A172 (cell line): ENCODE results near the gene ARHGEF18. TPM values are rescaled to one million over a fixed set of nuclear protein-coding genes. Genes with fewer than 3 reads are reported as not detected.
A peak's percentile ranks its signal among the peaks of the same experiment; 100 is the strongest.
"Not testable (repeated sequence)": the region's sequence is repeated elsewhere in the genome, so short reads cannot be mapped to it uniquely, and the experiment has no call there.

Experiments
- DNase-seq: peaks from one replicate; pipeline ENCODE4 v3.0.0-alpha.2; 2015; ENCODE audit warnings: low spot score
- total RNA-seq: library from RNA; depleted of rRNA; stranded (reverse); fragments of >200 nt; shearing (Covaris generic); gene quantifications from 2 replicates; pipeline ENCODE4 v1.2.3, GENCODE V29; 2014; rRNA removed

ARHGEF18 gene
- 29.0 and 35.7 TPM in 2 replicates for total RNA-seq

GRCh38 chr19:7348587-7349230, at the start of gene ARHGEF18:
Gene ARHGEF18 (plus strand): TSS chr19:7348937. CDS start chr19:7362891, 13,954 bp downstream.
- DNase-seq = no peak

GRCh38 chr19:7301525-7301924, 47.2 kb upstream of the ARHGEF18 start:
- DNase-seq = no peak

DNA sequence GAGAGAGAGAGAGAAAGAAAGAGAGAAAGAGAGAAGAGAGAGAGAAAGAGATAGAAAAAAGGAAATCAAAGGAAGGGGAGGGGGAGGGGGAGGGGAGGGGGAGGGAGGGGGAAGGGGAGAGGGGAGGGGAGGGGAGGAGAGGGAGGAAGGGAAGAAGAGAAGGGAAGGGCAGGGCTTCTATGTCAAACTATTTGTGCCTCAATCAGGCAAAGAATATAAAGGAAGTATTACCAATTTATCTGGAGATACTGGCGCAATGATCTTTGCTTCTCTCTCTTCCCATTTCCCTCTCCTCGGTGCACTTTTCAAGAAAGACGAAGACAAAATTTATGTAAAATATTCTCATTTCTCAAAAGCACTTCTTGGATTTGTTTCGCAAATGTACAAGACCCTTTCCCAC, 45.3 kb upstream of the ARHGEF18 start:
- DNase-seq = no peak

GRCh38 chr19:7304200-7304599, 44.5 kb upstream of the ARHGEF18 start:
- no peak for DNase-seq

DNA sequence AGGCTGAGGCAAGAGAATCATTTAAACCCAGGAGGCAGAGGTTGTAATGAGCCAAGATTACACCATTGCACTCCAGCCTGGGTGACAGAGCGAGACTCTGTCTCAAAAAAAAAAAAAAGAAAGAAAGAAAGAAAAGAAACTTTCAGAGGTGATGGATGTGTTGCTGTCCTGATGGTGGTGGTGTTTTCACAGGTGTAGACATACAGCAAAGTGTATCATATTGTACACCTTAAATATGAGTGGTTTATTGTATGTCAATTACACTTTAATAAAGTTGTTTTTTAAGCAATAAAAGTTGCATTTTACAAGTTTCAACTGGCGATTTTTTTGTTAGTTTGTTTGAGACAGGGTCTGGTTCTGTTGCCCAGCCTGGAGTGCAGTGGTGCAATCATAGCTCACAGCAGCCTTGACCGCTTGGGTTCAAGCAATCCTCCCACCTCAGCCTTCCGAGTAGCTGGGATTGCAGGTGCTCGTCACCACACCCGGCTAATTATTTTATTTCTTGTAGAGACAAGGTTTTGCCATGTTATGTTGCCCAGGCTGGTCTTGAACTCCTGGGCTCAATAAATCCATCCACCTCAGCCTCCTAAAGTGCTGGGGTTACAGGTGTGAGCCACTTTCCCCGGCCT, 41.0 kb upstream of the ARHGEF18 start:
- DNase-seq = no peak

DNA sequence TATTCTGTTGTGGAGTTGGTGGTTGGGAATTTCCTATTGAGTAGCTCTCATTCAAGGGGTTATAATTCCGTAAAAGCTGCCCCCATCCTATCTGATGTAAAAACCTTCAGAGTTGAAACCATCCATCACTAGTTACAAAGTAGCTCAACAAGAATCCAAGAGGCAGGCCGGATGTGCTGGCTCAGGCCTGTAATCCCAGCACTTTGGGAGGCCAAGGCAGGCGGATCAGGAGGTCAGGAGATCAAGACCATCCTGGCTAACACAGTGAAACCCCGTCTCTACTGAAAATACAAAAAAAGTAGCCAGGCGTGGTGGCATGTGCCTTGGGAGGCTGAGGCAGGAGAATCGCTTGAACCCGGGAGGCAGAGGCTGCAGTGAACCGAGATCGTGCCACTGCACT, 40.4 kb upstream of the ARHGEF18 start:
- DNase-seq = not testable (repeated sequence)

DNA sequence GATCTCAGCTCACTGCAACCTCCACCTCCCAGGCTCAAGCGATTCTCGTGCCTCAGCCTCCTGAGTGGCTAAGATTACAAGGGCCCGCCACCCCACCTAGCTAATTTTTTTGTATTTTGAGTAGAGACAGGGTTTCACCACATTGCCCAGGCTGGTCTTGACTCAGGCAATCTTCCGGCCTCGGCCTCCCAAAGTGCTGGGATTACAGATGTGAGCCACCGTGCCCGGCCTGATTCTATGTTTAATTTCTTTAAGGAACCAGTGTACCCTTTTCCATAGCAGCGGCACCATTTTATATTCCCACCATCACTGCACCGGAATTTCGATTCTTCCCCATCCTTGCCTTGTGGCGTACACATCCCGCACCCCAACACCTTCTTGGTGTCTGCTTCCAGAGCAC, 36.8 kb upstream of the ARHGEF18 start:
- DNase-seq = no peak

GRCh38 chr19:7312816-7313215, 35.9 kb upstream of the ARHGEF18 start:
- DNase-seq = no peak

DNA sequence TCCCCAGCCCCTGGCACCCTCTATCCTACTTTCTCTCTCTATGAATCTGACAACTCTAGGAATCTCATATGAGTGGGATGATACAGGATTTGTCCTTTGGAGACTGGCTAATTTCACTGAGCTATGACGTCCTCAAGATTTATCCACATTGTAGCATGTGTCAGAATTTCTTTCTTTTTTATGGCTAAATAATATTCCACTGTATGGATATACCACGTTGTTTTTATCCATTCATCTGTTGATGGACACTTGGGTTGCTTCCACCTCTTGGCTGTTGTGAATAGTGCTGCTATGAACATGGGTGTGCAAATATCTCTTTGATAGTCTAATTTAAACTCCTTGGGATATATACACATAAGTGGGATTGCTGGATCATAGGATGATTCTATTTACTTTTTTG, 30.6 kb upstream of the ARHGEF18 start:
- no peak for DNase-seq

DNA sequence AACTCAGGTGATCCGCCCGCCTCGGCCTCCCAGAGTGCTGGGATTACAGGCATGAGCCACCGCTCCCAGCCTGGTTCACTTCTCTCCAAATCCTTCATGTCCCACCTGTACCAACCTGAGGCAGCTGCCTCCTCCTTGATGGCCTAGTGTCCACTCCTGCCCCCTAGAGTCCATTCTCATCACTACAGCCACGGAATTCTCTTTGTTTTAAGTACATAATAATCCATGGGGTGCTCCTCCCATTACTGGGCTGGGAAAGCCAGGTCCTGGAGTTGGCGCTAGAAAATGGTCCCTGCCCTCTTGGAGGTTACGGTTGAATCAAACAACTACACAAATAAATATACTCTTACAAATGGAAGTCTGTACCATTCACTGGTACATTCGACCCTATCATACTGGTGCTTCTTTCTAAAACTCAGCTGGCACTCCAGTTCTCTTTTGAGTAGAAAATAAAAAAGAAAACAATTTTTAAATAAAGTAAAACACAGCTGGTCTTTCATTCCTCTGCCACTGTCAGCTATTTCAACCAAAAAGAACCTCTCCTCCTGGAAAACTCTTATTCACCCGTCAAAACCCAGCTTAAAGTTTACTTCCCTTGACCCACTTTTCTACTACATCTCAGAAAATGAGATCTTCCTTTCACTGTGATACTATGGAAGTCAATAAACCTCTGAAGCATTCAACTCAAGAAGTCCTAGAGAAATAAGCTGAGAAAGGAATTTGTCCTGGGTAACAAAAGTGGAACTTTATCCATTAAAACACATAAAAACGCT, 22.4 kb upstream of the ARHGEF18 start:
- peak; percentile 13 for DNase-seq

DNA sequence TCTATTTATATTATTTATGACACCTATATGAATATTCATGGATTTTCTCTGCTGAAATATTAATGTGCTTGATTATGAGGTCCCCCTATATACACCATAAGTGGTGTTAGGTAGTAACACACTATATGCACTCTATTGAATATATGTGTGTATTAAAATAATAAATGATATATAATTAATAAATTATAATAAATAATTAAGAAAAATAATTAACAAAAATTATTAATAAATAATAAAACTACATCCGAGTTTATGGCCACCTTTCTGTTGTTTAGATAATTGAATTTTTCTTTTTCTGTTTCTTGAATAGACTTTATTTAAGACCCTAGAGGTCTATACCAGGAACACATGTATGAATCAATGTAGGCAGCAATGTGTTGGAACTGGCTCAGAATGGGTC, 20.9 kb upstream of the ARHGEF18 start:
- no peak for DNase-seq

DNA sequence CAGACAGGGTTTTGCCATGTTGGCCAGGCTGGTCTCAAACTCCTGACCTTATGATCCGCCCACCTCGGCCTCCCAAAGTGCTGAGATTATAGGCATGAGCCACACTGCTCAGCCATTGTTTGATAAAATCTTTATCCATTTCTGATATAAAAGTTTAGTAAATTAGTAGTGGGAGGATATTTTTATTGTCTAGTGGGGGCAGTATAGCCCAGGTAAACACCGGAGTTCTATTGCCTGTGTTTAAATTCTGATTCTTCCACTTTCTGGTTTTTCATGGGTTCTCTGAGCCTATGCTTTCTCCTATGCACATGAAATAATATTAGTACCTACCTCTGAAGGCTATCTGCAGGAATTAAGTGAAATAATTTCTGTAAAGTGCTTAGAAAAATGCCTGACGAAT, 20.1 kb upstream of the ARHGEF18 start:
- DNase-seq = no peak

DNA sequence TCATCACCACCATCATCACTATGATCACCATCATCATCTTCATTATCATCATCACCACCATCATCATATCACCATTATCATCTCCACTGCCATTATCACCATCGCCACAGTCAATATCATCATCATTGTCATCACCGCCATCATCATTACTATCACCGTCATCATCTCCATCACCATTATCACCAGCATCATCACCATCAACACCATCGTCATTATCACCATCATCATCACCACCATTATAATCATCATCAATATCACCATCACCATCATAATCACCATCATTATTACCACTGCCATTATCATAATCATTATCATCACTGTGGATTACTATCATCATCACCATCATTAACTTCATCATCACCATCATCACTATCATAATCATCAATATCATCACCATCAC, 17.3 kb upstream of the ARHGEF18 start:
- DNase-seq = no peak

DNA sequence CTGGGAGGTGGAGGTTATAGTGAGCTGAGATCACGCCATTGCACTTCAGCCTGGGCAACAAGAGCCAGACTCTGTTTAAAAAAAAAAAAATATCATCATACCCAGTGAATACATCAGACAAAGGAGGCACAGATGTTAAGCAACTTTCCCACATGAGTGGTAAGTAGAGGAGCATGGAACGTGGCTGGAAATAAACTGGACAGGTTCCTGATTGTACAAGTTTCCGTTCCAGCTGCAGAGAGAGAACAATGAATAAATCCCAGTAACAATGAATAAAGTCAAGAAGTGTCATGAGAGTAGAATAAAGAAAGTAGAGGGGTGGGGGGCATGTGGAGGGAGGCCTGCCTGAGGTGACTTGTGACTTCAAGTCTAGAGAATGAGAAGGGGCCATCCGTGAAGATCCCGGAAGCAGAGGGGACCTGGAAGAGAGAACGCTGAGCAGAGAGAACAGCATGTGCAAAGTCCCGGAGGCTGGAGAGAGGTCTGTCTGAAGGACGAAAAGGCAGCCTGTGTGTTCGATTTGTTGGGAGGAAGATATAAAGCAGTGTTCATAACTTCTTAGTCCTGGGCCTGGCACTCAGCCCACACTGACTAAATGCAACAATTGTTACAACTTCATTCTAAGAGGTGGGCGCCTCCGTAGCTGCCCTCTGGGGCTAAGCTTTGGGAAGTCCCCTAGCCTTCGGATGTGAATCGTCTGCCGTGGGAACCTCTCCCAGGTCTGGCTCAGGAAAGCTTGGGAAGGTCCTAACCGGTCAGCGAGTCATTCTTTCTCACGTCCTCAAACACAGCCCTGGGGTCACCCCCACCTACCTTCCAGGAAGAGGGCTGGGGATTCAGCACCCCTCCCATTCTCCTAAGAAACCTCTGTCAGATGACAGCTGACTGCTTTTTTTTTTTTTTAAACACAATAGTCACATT, 15.3 kb upstream of the ARHGEF18 start:
- DNase-seq = peak; percentile 14

DNA sequence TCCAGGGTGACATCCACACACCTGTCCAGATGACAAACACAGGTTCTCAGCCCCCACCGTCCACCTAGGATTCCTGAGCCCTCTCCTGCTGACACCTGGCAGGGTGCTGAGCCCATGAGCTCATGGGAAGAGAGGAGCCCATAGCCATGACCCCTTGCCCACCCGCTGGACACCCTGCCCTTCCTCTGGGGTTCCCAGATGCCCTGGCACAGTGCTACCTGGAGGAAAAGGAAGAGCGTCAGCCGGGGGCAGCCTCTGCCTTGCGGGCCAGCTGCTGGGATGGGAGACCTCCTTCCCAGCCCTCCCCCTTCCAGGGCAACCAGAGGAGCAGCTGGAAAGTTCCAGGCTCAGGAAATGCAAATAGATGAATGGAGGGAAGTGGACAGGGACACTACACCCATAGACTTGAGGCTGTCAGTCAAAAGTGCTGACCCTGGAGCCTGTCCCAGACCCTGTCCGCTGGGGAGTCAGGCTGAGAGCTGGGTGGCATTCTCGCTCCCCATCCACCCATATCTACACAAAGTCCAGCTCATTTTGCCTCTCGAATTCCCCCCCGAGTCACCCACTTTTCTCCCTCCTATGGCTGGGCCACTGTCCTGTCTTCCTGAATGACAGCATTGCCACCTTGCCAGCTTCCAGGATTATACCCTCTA, 12.3 kb upstream of the ARHGEF18 start:
- no peak for DNase-seq

DNA sequence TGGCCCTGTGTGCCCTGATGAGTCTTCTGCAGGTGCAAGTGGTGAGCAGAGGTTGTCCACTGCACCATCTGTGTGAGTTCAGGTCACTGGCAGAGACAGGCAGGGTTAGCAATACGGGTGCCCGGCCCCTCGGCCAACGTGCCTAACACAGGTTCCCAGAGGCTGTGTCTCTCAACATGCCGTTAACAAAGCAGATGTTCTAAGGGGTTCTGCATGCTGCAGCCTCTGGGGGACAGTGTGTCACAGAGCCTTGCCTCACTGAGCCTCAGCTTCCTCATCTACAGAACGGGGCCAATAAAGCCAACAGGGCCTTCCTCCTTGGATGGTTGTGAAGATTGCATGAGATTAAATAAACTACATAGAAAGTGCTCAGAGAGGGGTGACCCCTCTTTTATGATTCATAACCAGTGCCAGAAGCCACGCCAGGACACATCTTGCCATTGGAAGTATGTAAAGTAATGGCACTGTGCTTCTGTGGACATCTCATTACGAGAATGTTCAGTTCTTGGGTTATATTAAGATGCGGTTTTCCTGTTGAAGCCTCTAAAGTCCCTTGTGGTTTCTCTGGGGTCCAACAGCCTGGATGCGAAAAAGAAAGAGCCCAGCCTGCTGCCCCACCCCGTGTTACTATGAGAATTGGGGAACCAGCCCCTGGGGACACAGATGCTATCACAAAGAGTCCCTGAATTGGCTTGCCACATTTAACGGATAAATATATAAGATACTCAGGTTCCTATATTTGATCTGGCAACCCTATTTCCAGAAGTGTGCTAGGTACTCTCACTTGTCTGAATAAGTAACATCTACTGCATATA, 11.2 kb upstream of the ARHGEF18 start:
- DNase-seq = no peak

DNA sequence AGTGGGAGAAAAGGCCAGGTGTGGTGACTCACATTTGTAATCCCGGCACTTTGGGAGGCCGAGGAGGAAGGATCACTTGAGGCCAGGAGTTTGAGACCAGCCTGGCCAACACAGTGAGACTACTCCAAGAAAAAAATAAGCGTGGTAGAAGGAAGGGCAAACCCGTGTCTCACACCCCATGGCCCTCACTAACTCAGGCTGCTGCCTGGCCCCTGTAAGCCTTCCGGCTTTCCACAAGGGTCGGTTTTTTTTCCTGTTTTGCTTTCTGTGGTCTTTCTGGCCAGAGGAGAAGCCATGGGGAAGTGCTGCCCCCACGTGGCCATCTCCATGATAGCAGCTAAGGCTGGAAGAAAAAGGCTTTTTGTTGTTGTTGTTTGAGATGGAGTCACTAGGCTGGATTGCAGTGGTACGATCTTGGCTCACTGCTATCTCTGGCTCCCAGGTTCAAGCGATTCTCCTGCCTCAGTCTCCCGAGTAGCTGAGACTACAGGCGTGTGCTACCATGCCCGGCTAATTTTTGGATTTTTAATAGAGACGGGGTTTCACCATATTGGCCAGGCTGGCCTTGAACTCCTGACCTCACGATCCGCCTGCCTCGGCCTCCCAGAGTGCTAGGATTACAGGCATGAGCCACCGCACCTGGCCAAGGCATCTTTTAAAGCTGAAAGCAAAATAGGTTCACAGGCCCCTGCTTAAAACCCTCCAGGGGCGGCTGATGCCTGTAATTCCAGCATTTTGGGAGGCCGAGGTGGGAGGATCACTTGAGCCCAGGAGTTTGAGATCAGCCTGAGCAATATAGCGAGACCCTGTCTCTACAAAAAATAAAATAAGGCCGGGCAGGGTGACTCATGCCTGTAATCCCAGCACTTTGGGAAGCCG, 7.5 kb upstream of the ARHGEF18 start:
- DNase-seq = peak; percentile 69

- DNase-seq = no peak
These were observed 6.6 kb upstream of the ARHGEF18 start for GRCh38 chr19:7342143-7342542.

GRCh38 chr19:7346488-7346971, 2.2 kb upstream of the ARHGEF18 start:
- DNase-seq = no peak
